Measurements from ENCODE around the gene ABCC1.
"Not testable (repeated sequence)": the region's sequence is repeated elsewhere in the genome, so short reads cannot be mapped to it uniquely, and the experiment has no call there.

ABCC1 gene

DNA sequence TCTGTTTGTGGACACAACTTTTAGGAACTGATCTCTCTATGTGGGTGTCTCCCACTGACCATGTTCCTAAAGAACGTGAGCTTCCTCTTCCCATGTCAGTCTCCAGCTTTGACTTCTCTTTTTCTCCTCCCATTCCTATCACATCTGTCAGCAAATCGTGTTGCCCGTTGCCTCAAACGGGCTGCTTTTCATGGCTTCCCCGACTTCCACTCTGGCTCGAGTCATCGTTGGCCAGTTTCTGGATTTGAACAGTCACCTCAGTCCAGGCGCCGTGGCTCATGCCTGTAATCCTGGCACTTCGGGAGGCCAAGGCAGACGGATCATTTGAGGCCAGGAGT is 5.4 kb downstream of the ABCC1 start:
- Histone ChIP-seq H3K4me3 (IDR thresholded peaks at IDR 0.05; ENCODE audit: insufficient read depth, low read depth, low read length) (no peak overlapping the region), H3K9ac (no peak overlapping the region), H3K27me3 (ENCODE audit: insufficient read depth, low read depth) (no peaks in the 10 kb centered on the region), H3K4me1 (ENCODE audit: low read depth, poor library complexity, severe bottlenecking) (peaks cover 72% of the 10 kb centered on the region), H3K27ac (no peak overlapping the region), H4K20me1 (ENCODE audit: insufficient read depth) (0 out of 2 replicates have a peak, but pooled peaks cover 6% of the 10 kb centered on the region), H3K36me3 (ENCODE audit: insufficient read depth) (peaks cover 3% of the 10 kb centered on the region; the same call in 1 of the 2 replicates), H2AFZ (ENCODE audit: low read depth) (no peak overlapping the region), H3K79me2 (ENCODE audit: insufficient read depth, low read depth) (peaks cover 100% of the 10 kb centered on the region), H3K4me2 (no peak overlapping the region)
- TF ChIP-seq, protein P1, sequence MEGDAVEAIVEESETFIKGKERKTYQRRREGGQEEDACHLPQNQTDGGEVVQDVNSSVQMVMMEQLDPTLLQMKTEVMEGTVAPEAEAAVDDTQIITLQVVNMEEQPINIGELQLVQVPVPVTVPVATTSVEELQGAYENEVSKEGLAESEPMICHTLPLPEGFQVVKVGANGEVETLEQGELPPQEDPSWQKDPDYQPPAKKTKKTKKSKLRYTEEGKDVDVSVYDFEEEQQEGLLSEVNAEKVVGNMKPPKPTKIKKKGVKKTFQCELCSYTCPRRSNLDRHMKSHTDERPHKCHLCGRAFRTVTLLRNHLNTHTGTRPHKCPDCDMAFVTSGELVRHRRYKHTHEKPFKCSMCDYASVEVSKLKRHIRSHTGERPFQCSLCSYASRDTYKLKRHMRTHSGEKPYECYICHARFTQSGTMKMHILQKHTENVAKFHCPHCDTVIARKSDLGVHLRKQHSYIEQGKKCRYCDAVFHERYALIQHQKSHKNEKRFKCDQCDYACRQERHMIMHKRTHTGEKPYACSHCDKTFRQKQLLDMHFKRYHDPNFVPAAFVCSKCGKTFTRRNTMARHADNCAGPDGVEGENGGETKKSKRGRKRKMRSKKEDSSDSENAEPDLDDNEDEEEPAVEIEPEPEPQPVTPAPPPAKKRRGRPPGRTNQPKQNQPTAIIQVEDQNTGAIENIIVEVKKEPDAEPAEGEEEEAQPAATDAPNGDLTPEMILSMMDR (conservative IDR thresholded peaks at IDR 0.05; ENCODE audit: low read depth, low read length): no peak

DNA sequence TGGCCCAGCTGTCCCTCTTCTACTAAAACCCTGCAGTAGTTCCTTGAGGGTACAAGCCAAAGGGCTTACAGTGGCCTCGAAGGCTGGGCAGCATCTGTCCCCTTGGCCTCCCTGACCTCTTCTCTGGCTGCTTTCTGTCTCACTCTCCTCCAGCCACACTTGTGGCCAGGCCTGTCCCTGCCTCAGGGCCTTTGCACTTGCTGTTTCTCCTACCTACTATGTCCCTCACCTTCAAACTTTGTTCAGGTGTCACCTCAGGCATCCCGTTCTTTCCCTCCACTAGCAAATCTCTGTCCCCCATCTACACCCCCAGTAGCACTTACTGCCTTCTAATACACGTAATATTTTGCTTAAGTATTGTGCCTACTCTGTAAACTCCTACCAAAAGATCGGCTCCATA is 6.0 kb downstream of the ABCC1 start:
- Histone ChIP-seq H4K20me1 (ENCODE audit: insufficient read depth) (0 out of 2 replicates have a peak, but pooled peaks cover 6% of the 10 kb centered on the region), H3K4me2 (no peak overlapping the region), H3K27me3 (ENCODE audit: insufficient read depth, low read depth) (no peaks in the 10 kb centered on the region), H3K27ac (no peak overlapping the region; the same call in 1 of the 2 replicates), H3K36me3 (ENCODE audit: insufficient read depth) (peaks cover 3% of the 10 kb centered on the region; the same call in 1 of the 2 replicates), H3K4me3 (IDR thresholded peaks at IDR 0.05; ENCODE audit: insufficient read depth, low read depth, low read length) (no peak overlapping the region), H2AFZ (ENCODE audit: low read depth) (no peak overlapping the region), H3K9ac (no peak overlapping the region), H3K79me2 (ENCODE audit: insufficient read depth, low read depth) (peaks cover 100% of the 10 kb centered on the region), H3K4me1 (ENCODE audit: low read depth, poor library complexity, severe bottlenecking) (peaks cover 79% of the 10 kb centered on the region)
- TF ChIP-seq, protein P1 (conservative IDR thresholded peaks at IDR 0.05; ENCODE audit: low read depth, low read length): no peak

DNA sequence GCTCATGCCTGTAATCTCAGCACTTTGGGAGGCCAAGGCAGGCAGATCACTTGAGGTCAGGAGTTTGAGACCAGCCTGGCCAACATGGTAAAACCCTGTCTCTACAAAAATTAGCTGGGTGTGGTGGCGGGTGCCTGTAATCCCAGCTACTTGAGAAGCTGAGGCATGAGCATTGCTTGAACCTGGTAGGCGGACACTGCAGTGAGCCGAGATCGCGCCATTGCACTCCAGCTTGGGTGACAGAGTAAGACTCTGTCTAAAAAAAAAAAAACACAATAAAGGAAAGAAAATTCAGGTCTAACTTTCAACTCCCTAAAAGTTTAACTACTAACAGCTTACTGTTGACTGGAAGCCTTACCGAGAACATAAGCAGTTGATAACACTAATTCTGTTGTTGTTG is 6.7 kb downstream of the ABCC1 start:
- not testable (repeated sequence) for H3K9ac ChIP-seq; H3K4me3 ChIP-seq (IDR thresholded peaks at IDR 0.05; ENCODE audit: insufficient read depth, low read depth, low read length); H3K27ac ChIP-seq; H2AFZ ChIP-seq (ENCODE audit: low read depth); H4K20me1 ChIP-seq (ENCODE audit: insufficient read depth); H3K27me3 ChIP-seq (ENCODE audit: insufficient read depth, low read depth); H3K4me2 ChIP-seq; H3K36me3 ChIP-seq (ENCODE audit: insufficient read depth)
- peaks cover 84% of the 10 kb centered on the region for H3K4me1 ChIP-seq (ENCODE audit: low read depth, poor library complexity, severe bottlenecking)
- peaks cover 95% of the 10 kb centered on the region for H3K79me2 ChIP-seq (ENCODE audit: insufficient read depth, low read depth)

DNA sequence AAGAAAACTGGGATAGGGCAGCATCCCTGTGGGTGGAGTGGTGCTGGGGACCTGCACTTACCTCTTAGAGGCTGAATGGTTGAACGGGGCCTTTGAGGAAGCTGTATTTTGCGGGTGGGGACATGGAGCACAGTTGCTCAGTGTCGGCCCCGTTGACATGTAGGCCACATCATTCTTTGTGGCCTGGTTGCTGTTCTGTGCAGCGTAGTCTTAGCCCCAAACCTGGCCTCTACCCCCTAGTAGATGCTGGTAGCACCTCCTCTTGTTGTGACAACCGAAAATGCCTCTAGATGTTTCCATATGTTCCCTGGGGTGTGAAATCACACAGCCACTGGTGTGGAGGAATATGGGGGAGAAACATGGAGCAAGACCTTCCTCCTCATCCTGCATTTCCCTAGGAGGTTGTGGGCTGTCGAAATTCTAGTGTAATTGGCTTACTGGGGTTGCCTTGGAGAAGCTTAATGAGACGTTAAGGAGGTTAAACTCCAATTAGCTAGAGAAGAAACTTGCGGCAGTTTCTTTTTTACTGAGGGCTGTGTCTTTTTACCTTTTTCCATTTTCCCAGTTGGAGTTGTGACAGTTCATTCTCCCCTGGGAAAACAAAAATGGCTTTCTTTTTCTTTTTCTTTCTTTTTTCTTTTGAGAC is 9.4 kb downstream of the ABCC1 start:
- Histone ChIP-seq H3K36me3 (ENCODE audit: insufficient read depth) (no peaks in the 10 kb centered on the region; the same call in 1 of the 2 replicates), H2AFZ (ENCODE audit: low read depth) (no peak overlapping the region), H3K9ac (no peak overlapping the region), H3K4me3 (IDR thresholded peaks at IDR 0.05; ENCODE audit: insufficient read depth, low read depth, low read length) (no peak overlapping the region), H3K4me2 (peak overlapping the region; percentile 43), H3K27ac (peak overlapping the region; percentile 92), H3K79me2 (ENCODE audit: insufficient read depth, low read depth) (peaks cover 95% of the 10 kb centered on the region), H3K4me1 (ENCODE audit: low read depth, poor library complexity, severe bottlenecking) (peaks cover 71% of the 10 kb centered on the region), H4K20me1 (ENCODE audit: insufficient read depth) (no peaks in the 10 kb centered on the region), H3K27me3 (ENCODE audit: insufficient read depth, low read depth) (no peaks in the 10 kb centered on the region)
- TF ChIP-seq, protein P1 (conservative IDR thresholded peaks at IDR 0.05; ENCODE audit: low read depth, low read length): no peak
